SU-DHL-6 (cell line): ENCODE measurements around the gene PKLR.
A peak's percentile ranks its signal among the peaks of the same experiment; 100 is the strongest.

Experiments
- H2AFZ ChIP-seq: fragments of 200-600 bp; sonication (generic); 2 replicates; pipeline ENCODE4 v1.6.1; 2014; ENCODE audit warnings: low read depth, mild to moderate bottlenecking, moderate library complexity, mixed read lengths, antibody characterized with exemption, low read length; ENCODE audit not compliant: severe bottlenecking
- H3F3A ChIP-seq: fragments of 200-600 bp; shearing (Covaris generic); 2 replicates; pipeline ENCODE4 v1.6.0; 2016; ENCODE audit warnings: antibody characterized with exemption, mild to moderate bottlenecking; ENCODE audit not compliant: insufficient read depth
- H3K27ac ChIP-seq: fragments of 200-600 bp; sonication (generic); 2 replicates; pipeline ENCODE4 v1.5.1; 2016; ENCODE audit warnings: low read depth, mild to moderate bottlenecking, low read length, moderate library complexity, mixed read lengths
- H3K27me3 ChIP-seq: fragments of 200-600 bp; sonication (generic), shearing (Covaris generic); 2 replicates; pipeline ENCODE4 v1.6.0; 2014; ENCODE audit warnings: mild to moderate bottlenecking, low read length
- H3K36me3 ChIP-seq: fragments of 200-600 bp; sonication (generic); 2 replicates; pipeline ENCODE4 v1.6.1; 2014; ENCODE audit warnings: mild to moderate bottlenecking, low read length, mixed read lengths
- H3K4me2 ChIP-seq: fragments of 300-600, 200-600 bp; shearing (Covaris generic), sonication (generic); 2 replicates; pipeline ENCODE4 v1.6.0; 2014; ENCODE audit warnings: low read length, low read depth, mild to moderate bottlenecking; ENCODE audit not compliant: poor library complexity, severe bottlenecking
- H3K4me3 ChIP-seq: fragments of 200-600 bp; sonication (generic); 2 replicates; pipeline ENCODE4 v1.5.1; 2014; ENCODE audit warnings: antibody characterized with exemption, low read length, mild to moderate bottlenecking, mixed read lengths; ENCODE audit not compliant: insufficient read depth, poor library complexity, severe bottlenecking
- H3K79me2 ChIP-seq: fragments of 200-600 bp; sonication (generic); 2 replicates; pipeline ENCODE4 v1.6.1; 2014; ENCODE audit warnings: mild to moderate bottlenecking, low read length, moderate library complexity; ENCODE audit not compliant: insufficient read depth
- H3K9ac ChIP-seq: fragments of 200-600 bp; sonication (generic); 2 replicates; pipeline ENCODE4 v1.7.0; 2014; ENCODE audit warnings: mild to moderate bottlenecking, low read length
- H3K9me2 ChIP-seq: fragments of 200-600 bp; sonication (generic); replicated peaks from 2 replicates; pipeline ENCODE4 v1.6.1; 2014; ENCODE audit warnings: low read length; ENCODE audit not compliant: insufficient read depth
- H3K9me3 ChIP-seq: fragments of 200-600 bp; sonication (generic); 2 replicates; pipeline ENCODE4 v1.6.1; 2014; ENCODE audit warnings: low read length, mixed read lengths; ENCODE audit not compliant: insufficient read depth
- H4K20me1 ChIP-seq: fragments of 200-600 bp; sonication (generic); 2 replicates; pipeline ENCODE4 v1.6.1; 2014; ENCODE audit warnings: low read depth, mild to moderate bottlenecking, antibody characterized with exemption, low read length, moderate library complexity, mixed read lengths
- CTCF ChIP-seq: fragments of 200-600 bp; sonication (generic); IDR thresholded peaks from one replicate; pipeline ENCODE4 v1.5.1; 2017; ENCODE audit warnings: antibody characterized with exemption, mild to moderate bottlenecking, low read length, moderate library complexity; ENCODE audit not compliant: insufficient read depth, poor library complexity, severe bottlenecking
- EZH2phosphoT487 ChIP-seq: fragments of 200-600 bp; sonication (generic), shearing (Covaris generic); conservative IDR thresholded peaks from 2 replicates; pipeline ENCODE4 v1.6.1; 2018; ENCODE audit warnings: mild to moderate bottlenecking, antibody characterized with exemption, low read length, moderate library complexity, mixed read lengths

The PKLR gene

GRCh38 chr1:155266553-155266952, 34.7 kb downstream of the PKLR start:
- Histone ChIP-seq H3K9me2 (no peaks in the 10 kb centered on the region), H3K36me3 (peaks cover 29% of the 10 kb centered on the region), H3K27me3 (no peaks in the 10 kb centered on the region), H4K20me1 (no peaks in the 10 kb centered on the region), H3K4me2 (no peak overlapping the region), H3F3A (peaks cover 29% of the 10 kb centered on the region), H3K9me3 (no peaks in the 10 kb centered on the region), H3K4me3 (no peak overlapping the region), H2AFZ (no peak overlapping the region), H3K79me2 (peaks cover 7% of the 10 kb centered on the region), H3K9ac (no peak overlapping the region), H3K27ac (no peak overlapping the region)
- TF ChIP-seq CTCF (no peak), EZH2phosphoT487 (no peak)

- Histone ChIP-seq H3K4me2 (no peak overlapping the region), H2AFZ (no peak overlapping the region), H3K79me2 (peaks cover 19% of the 10 kb centered on the region), H3K9ac (peak overlapping the region; percentile 85; the same call in 1 of the 2 replicates), H3F3A (peaks cover 29% of the 10 kb centered on the region), H3K36me3 (peaks cover 16% of the 10 kb centered on the region), H3K27me3 (no peaks in the 10 kb centered on the region), H4K20me1 (no peaks in the 10 kb centered on the region), H3K4me3 (no peak overlapping the region), H3K9me2 (no peaks in the 10 kb centered on the region), H3K9me3 (no peaks in the 10 kb centered on the region), H3K27ac (no peak overlapping the region)
- TF ChIP-seq CTCF = no peak
- no peak for TF ChIP-seq EZH2phosphoT487
These were observed 38.2 kb downstream of the PKLR start for GRCh38 chr1:155263067-155263466.

- H3K4me3 ChIP-seq = peak within 1 kb of the TSS; percentile 68
- peak within 1 kb of the TSS; percentile 76 for H3K4me2 ChIP-seq
- peaks cover 19% of the 10 kb centered on the region for H3K79me2 ChIP-seq
- H4K20me1 ChIP-seq = no peaks in the 10 kb centered on the region
- H3K27me3 ChIP-seq = no peaks in the 10 kb centered on the region
- peak within 1 kb of the TSS; percentile 57 for H2AFZ ChIP-seq
- no peaks in the 10 kb centered on the region for H3K9me3 ChIP-seq
- peak within 1 kb of the TSS; percentile 85 for H3K9ac ChIP-seq
- H3K9me2 ChIP-seq = no peaks in the 10 kb centered on the region
- H3F3A ChIP-seq = peaks cover 29% of the 10 kb centered on the region
- H3K27ac ChIP-seq = peak within 1 kb of the TSS; percentile 53
- TF ChIP-seq CTCF (no peak), EZH2phosphoT487 (no peak)
- H3K36me3 ChIP-seq = peaks cover 7% of the 10 kb centered on the region; the same call in 1 of the 2 replicates
These were observed 39.2 kb downstream of the PKLR start, which contains the start of gene SCAMP3 for GRCh38 chr1:155261852-155262673. TSS of gene SCAMP3 (minus strand) at chr1:155262360. CDS start at chr1:155262151, 209 bp downstream.
